Fibroblast of lung (primary cell): ENCODE measurements around the gene ERLEC1. TPM values are rescaled to one million over a fixed set of nuclear protein-coding genes. Genes with fewer than 3 reads are reported as not detected.

Source experiments
- DNase-seq, 2 donors: peaks; one replicate each; pipeline versions ENCODE4 v3.0.0 to v3.0.0-alpha.2; 2010; ENCODE audit warnings: low read depth in 2 of 2
- H2AFZ ChIP-seq: 2 replicates; pipeline ENCODE4 v1.5.1; 2012; ENCODE audit warnings: low read length, control low read depth, inconsistent platforms
- H3K27ac ChIP-seq: 2 replicates; pipeline ENCODE4 v1.5.1; 2011; ENCODE audit warnings: low read length, control low read depth; ENCODE audit not compliant: insufficient read depth
- H3K27me3 ChIP-seq: 2 replicates; pipeline ENCODE4 v1.5.1; 2011; ENCODE audit warnings: mild to moderate bottlenecking, low read length; ENCODE audit not compliant: control insufficient read depth, insufficient read depth
- H3K36me3 ChIP-seq: 2 replicates; pipeline ENCODE4 v1.5.1; 2011; ENCODE audit warnings: low read length; ENCODE audit not compliant: control insufficient read depth, insufficient read depth
- H3K4me1 ChIP-seq: 2 replicates; pipeline ENCODE4 v1.5.1; 2011; ENCODE audit warnings: low read length; ENCODE audit not compliant: control insufficient read depth, insufficient read depth; ENCODE audit errors: extremely low read depth
- H3K4me2 ChIP-seq: 2 replicates; pipeline ENCODE4 v1.5.1; 2011; ENCODE audit warnings: low read length, control low read depth; ENCODE audit not compliant: insufficient read depth; ENCODE audit errors: extremely low read depth
- H3K4me3 ChIP-seq, 4 experiments: fragments of 200-600 bp in 1 of 4; sonication (generic) in 1 of 4; replicated peaks in 1 of 4; 2 replicates each; pipeline ENCODE4 v1.5.1; 2011 to 2016; ENCODE audit warnings: low read length in 4 of 4, low read depth in 3 of 4, mild to moderate bottlenecking in 3 of 4, control low read depth in 2 of 4, inconsistent platforms in 1 of 4, mixed read lengths in 1 of 4; ENCODE audit not compliant: insufficient read depth in 1 of 4; ENCODE audit errors: control extremely low read depth in 1 of 4
- H3K79me2 ChIP-seq: 2 replicates; pipeline ENCODE4 v1.5.1; 2012; ENCODE audit warnings: mild to moderate bottlenecking, low read length, inconsistent platforms; ENCODE audit not compliant: control insufficient read depth, insufficient read depth
- H3K9ac ChIP-seq: 2 replicates; pipeline ENCODE4 v1.5.1; 2011; ENCODE audit warnings: mild to moderate bottlenecking, low read length, control low read depth; ENCODE audit not compliant: insufficient read depth
- H3K9me3 ChIP-seq: 2 replicates; pipeline ENCODE4 v1.5.1; 2012; ENCODE audit warnings: low read depth, low read length; ENCODE audit not compliant: control insufficient read depth, insufficient read depth
- H4K20me1 ChIP-seq: 2 replicates; pipeline ENCODE4 v1.5.1; 2011; ENCODE audit warnings: low read length; ENCODE audit not compliant: control insufficient read depth, insufficient read depth; ENCODE audit errors: extremely low read depth
- EZH2 ChIP-seq: IDR thresholded peaks from 2 replicates; pipeline ENCODE4 v1.5.1; 2012; ENCODE audit warnings: low read length, control low read depth, mild to moderate bottlenecking; ENCODE audit errors: missing control alignments
- polyA plus RNA-seq, 2 donors: library from polyadenylated mRNA; depleted of rRNA in 1 of 2; stranded (reverse) in 1 of 2; unstranded in 1 of 2; fragments of >200 nt; gene quantifications; 2 replicates each; pipeline ENCODE4 v1.2.1, GENCODE V29; 2011 to 2012; ENCODE audit warnings: missing spikeins in 1 of 2
- total RNA-seq: library from RNA; depleted of rRNA; stranded (reverse); fragments of >200 nt; gene quantifications from 2 replicates; pipeline ENCODE4 v1.2.1, GENCODE V29; 2014
- TF ChIP-seq, protein P1 (sequence below), 2 donors: IDR thresholded peaks in 1 of 2; conservative IDR thresholded peaks in 1 of 2; 1 replicate in 1 of 2; 2 replicates in 1 of 2; pipeline ENCODE4 v1.5.1; 2011 to 2012; ENCODE audit warnings: low read length in 2 of 2, control low read depth in 1 of 2, inconsistent platforms in 1 of 2, low read depth in 1 of 2, mild to moderate bottlenecking in 1 of 2

The ERLEC1 gene
- total and polyA plus RNA-seq, 2 donors (not counting 1 experiment from before 2014, with no cell fraction given) = 87.7 to 103 TPM

DNA sequence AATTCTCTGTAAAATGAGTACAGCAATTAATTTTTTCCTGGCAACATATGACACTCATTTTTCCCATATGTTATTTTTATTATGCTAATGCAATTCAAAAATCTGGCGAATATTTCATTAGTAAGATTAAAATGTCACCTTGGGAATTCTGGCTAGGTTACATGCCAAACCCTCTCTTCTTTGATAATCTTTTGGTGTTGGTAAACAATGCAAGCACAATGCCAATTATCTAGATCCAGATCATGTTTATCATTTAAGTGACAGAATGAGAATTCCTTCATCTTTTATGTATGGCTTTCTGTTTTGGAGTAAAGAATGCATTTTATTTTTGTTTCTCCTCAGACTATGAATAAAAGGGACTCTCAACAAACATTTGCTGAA is 39.2 kb downstream of the ERLEC1 start:
- Histone ChIP-seq H3K36me3 (no peaks in the 10 kb centered on the region), H3K9ac (no peak overlapping the region), H3K4me2 (no peak overlapping the region), H3K4me3 (no peak overlapping the region), H4K20me1 (no peaks in the 10 kb centered on the region), H3K27me3 (no peaks in the 10 kb centered on the region), H3K79me2 (no peaks in the 10 kb centered on the region), H2AFZ (no peak overlapping the region), H3K9me3 (no peaks in the 10 kb centered on the region), H3K27ac (no peak overlapping the region), H3K4me1 (no peaks in the 10 kb centered on the region)
- no peak for DNase-seq
- TF ChIP-seq, protein P1, sequence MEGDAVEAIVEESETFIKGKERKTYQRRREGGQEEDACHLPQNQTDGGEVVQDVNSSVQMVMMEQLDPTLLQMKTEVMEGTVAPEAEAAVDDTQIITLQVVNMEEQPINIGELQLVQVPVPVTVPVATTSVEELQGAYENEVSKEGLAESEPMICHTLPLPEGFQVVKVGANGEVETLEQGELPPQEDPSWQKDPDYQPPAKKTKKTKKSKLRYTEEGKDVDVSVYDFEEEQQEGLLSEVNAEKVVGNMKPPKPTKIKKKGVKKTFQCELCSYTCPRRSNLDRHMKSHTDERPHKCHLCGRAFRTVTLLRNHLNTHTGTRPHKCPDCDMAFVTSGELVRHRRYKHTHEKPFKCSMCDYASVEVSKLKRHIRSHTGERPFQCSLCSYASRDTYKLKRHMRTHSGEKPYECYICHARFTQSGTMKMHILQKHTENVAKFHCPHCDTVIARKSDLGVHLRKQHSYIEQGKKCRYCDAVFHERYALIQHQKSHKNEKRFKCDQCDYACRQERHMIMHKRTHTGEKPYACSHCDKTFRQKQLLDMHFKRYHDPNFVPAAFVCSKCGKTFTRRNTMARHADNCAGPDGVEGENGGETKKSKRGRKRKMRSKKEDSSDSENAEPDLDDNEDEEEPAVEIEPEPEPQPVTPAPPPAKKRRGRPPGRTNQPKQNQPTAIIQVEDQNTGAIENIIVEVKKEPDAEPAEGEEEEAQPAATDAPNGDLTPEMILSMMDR (conservative IDR thresholded peaks at IDR 0.05 in 1 of 2, IDR thresholded peaks at IDR 0.05 in 1 of 2; ENCODE audit: low read depth in 1 of 2, low read length in 2 of 2) = no peak
- TF ChIP-seq EZH2 = no peak

DNA sequence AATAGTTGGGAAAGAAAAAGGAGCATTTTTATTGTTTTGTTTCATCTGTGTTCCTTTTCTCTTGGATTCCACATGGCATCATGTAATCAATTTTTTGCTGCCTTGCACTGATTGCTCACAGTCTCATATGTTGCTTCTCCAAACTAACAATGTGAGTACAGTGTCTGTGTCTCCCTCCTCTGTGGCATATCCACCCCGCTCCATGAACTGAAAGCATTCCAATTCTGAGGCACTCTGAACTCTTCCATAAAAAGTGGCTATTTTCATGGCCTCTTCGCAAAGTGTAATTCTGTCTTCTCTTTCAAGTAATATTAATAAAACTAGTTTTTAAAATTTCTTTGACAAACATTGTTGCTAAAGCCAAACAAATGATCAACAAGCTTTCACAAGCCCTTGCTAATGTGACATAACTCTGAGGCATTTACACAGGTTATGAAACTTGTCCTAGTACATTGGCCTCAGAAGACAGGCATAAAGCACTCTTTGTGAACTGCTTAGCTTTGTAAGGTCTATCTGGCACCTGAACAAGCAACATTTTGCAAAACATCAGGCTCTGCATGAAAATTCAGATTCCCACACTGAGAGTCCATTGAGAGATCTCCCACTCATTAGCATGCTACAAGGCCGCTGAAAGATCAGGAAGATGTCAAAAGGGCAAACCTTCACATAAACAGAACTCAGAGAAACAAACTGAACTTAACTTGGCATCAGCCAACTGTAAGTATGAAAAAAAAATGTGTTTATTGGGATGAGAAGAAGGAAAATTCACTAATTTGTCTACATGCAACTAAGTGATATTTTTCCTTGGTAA is 39.9 kb downstream of the ERLEC1 start:
- no peak overlapping the region for H3K27ac ChIP-seq
- no peaks in the 10 kb centered on the region for H3K27me3 ChIP-seq
- H4K20me1 ChIP-seq = no peaks in the 10 kb centered on the region
- no peak overlapping the region for H3K4me2 ChIP-seq
- H3K36me3 ChIP-seq = no peaks in the 10 kb centered on the region
- no peaks in the 10 kb centered on the region for H3K79me2 ChIP-seq
- H3K4me3 ChIP-seq = no peak overlapping the region
- H3K4me1 ChIP-seq = no peaks in the 10 kb centered on the region
- no peak overlapping the region for H3K9ac ChIP-seq
- H2AFZ ChIP-seq = no peak overlapping the region
- no peak for TF ChIP-seq EZH2
- TF ChIP-seq, protein P1 (conservative IDR thresholded peaks at IDR 0.05 in 1 of 2, IDR thresholded peaks at IDR 0.05 in 1 of 2; ENCODE audit: low read depth in 1 of 2, low read length in 2 of 2) = no peak
- H3K9me3 ChIP-seq = no peaks in the 10 kb centered on the region
- peak in 1 of 2 donors; percentile 56 for DNase-seq

DNA sequence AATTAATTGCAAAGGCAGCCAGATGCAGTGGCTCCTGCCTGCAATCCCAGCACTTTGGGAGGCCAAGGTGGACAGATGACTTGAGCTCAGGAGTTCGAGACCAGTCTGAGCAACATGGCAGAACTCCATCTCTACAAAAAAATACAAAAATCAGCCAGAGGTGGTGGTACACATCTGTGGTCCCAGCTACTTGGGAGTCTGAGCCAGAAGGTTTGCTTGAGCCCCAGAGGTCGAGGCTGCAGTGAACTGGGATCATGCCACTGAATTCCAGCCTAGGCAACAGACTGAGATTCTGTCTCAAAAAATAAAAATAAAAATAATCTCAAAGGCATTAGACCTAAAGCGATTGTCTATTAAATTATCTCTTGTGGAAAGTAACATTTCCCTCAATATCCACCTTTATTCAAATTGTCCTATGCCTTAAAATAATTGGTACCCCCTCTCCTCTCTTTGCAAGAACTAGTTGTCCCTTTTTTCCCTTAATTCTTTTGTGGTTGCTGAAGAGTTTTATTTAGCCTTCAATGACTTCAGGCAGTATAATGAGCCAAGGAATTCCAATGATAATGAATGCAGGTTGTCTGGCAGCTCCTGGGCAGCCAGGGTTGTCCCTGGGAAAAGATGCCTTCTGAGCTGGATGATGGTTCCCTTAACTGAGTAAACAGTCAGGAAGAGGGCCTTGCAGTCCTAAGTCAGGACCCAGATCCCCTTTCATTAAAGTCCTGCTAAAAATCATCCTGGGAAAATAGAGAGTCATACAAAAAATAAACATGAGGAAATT is 40.7 kb downstream of the ERLEC1 start:
- no peak overlapping the region for H3K27ac ChIP-seq
- no peaks in the 10 kb centered on the region for H3K36me3 ChIP-seq
- DNase-seq = peak in 1 of 2 donors; percentile 69
- H3K9ac ChIP-seq = no peak overlapping the region
- no peak overlapping the region for H3K4me2 ChIP-seq
- TF ChIP-seq, protein P1 (conservative IDR thresholded peaks at IDR 0.05 in 1 of 2, IDR thresholded peaks at IDR 0.05 in 1 of 2; ENCODE audit: low read depth in 1 of 2, low read length in 2 of 2) = no peak
- TF ChIP-seq EZH2 = no peak
- no peak overlapping the region for H3K4me3 ChIP-seq
- no peaks in the 10 kb centered on the region for H3K9me3 ChIP-seq
- H3K27me3 ChIP-seq = no peaks in the 10 kb centered on the region
- H4K20me1 ChIP-seq = no peaks in the 10 kb centered on the region
- no peaks in the 10 kb centered on the region for H3K79me2 ChIP-seq
- no peaks in the 10 kb centered on the region for H3K4me1 ChIP-seq
- no peak overlapping the region for H2AFZ ChIP-seq
